ENCODE measurements around the gene TOE1.

TOE1 gene

DNA sequence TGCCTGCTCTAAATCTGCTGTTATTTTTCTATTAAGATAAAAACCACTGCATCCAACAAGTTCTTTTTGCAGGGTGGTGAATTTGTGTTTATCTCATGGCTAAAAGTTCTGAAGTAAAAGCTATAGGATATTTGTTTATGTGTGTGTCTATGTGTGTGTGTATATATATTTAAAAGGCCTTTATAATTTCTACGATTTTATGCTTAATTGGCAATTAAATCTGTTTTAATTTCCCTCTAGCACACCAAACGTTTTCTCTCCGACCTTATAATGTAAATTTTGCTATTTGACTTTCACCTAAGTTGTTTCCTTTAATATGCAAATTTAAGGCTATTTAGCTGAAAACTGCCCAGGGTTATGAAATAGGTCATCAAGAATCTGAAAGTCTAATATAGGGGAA lies 33.1 kb upstream of the TOE1 start:
- DNase-seq (ENCODE audit: low spot score): no peak
- Mint-ChIP-seq H3K4me3 (no peak overlapping the region), H3K9me3 (no peaks in the 10 kb centered on the region), H3K36me3 (ENCODE audit: low read depth) (no peaks in the 10 kb centered on the region), H3K27ac (peak overlapping the region; percentile 77), H3K4me1 (ENCODE audit: low read depth) (peaks cover 28% of the 10 kb centered on the region), H3K27me3 (ENCODE audit: low read depth) (no peaks in the 10 kb centered on the region)

DNA sequence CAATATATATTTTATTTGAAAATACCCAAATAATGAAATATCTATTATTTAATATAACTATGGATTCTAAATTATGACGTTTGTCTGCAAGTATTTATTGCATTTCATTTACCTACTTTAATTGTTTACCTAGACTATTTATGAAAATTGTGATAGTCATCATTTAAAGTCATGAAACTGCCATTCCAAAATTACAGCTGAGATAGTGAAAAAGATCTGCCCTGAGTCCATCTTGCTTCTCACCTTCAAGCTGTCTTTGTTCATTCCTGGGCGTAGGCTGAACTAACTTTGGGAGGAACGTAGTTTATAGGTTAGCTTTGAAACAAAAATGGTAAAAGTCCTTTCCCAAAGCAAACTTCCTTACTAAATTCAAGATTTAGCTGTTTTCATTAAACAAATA lies 25.7 kb upstream of the TOE1 start:
- H3K4me1 Mint-ChIP-seq (ENCODE audit: low read depth): no peaks in the 10 kb centered on the region
- H3K4me3 Mint-ChIP-seq: no peak overlapping the region
- DNase-seq (ENCODE audit: low spot score): no peak
- H3K9me3 Mint-ChIP-seq: no peaks in the 10 kb centered on the region
- no peaks in the 10 kb centered on the region for H3K36me3 Mint-ChIP-seq (ENCODE audit: low read depth)
- no peak overlapping the region for H3K27ac Mint-ChIP-seq
- no peaks in the 10 kb centered on the region for H3K27me3 Mint-ChIP-seq (ENCODE audit: low read depth)

DNA sequence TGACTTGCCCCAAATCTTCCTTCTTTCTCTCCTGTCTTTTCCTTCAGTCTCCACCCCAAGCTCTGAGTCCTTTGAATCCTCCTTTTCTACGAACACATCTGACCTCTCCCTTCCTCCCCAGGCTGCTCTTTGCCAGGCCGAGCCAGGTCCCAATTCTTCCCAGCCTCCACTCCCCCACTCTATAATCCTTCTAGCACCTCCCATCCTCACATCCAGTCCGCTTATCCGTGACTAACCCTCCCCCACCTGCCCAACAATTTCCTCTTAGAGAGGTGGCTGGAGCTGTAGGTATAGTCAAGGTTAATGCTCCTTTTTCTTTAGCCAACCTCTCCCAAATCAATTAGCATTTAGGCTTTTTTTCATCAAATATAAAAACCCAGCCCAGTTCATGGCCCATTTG lies 22.8 kb upstream of the TOE1 start:
- H3K4me3 Mint-ChIP-seq: no peak overlapping the region
- DNase-seq (ENCODE audit: low spot score): no peak

DNA sequence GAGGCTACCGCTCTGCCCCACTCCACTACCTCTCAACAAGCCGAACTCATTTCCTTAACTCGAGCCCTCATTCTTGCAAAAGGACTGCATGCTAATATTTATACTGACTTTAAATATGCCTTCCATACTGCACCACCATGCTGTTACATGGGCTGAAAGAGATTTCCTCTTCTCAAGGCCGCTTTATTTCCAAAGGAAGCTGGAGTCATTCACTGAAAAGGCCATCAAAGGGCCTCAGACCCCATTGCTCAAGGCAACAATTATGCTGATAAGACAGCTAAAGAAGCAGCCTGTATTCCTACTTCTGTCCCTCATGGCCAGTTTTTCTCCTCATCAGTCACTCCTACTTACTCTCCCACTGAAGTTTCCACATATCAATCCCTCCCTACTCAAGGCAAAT lies 20.2 kb upstream of the TOE1 start:
- no peaks in the 10 kb centered on the region for H3K27me3 Mint-ChIP-seq (ENCODE audit: low read depth)
- no peak overlapping the region for H3K4me3 Mint-ChIP-seq
- no peak for DNase-seq (ENCODE audit: low spot score)
- no peaks in the 10 kb centered on the region for H3K9me3 Mint-ChIP-seq
- no peak overlapping the region for H3K27ac Mint-ChIP-seq
- no peaks in the 10 kb centered on the region for H3K36me3 Mint-ChIP-seq (ENCODE audit: low read depth)
- H3K4me1 Mint-ChIP-seq (ENCODE audit: low read depth): no peaks in the 10 kb centered on the region

More for the DNA sequence above, 22.8 kb upstream of the TOE1 start:
- H3K4me1 Mint-ChIP-seq (ENCODE audit: low read depth): no peaks in the 10 kb centered on the region
- no peaks in the 10 kb centered on the region for H3K36me3 Mint-ChIP-seq (ENCODE audit: low read depth)
- no peak overlapping the region for H3K27ac Mint-ChIP-seq
- H3K9me3 Mint-ChIP-seq: no peaks in the 10 kb centered on the region
- H3K27me3 Mint-ChIP-seq (ENCODE audit: low read depth): no peaks in the 10 kb centered on the region

DNA sequence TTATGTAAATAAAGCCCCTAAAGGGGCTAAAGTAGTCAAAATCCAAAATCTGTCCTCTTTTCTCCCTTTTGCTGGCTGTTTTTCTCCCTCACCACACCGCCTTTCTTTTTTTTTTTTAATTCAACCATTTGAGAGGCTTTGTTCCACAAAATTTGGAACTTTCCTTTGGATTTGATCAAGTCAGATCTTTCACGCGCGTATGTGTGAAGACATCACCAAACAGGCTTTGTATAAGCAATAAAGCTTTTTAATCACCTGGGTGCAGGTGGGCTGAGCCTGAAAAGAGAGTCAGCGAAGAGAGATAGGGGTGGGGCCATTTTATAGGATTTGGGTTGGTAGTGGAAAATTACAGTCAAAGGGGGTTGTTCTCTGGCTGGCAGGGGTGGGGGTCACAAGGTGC lies 18.5 kb upstream of the TOE1 start:
- no peak overlapping the region for H3K4me3 Mint-ChIP-seq

DNA sequence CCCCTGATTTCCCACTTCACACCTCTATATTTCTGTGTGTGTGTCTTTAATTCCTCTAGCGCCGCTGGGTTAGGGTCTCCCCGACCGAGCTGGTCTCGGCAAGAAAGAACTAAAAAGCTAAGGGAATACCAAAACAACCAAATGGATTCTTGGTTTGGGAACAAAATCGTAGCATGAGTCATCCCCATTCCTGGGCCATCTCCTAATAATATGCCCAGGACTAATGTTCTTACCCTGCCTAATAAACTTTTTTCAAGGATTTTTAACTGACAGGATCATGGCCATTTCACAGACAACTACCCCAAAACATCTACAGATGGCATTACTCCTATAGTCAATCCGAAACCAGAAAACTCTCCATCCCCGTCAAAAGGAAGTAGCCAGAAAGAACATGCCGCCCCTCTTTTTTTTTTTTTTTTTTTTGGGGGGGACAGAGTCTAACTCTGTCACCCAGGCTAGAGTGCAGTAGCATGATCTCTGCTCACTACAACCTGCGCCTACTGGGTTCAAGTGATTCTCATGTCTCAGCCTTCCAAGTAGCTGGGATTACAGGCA lies 17.4 kb upstream of the TOE1 start:
- H3K36me3 Mint-ChIP-seq (ENCODE audit: low read depth): no peaks in the 10 kb centered on the region
- no peaks in the 10 kb centered on the region for H3K9me3 Mint-ChIP-seq
- H3K27ac Mint-ChIP-seq: no peak overlapping the region
- peaks cover 4% of the 10 kb centered on the region for H3K27me3 Mint-ChIP-seq (ENCODE audit: low read depth)
- H3K4me3 Mint-ChIP-seq: no peak overlapping the region
- no peaks in the 10 kb centered on the region for H3K4me1 Mint-ChIP-seq (ENCODE audit: low read depth)
- no peak for DNase-seq (ENCODE audit: low spot score)

More for the DNA sequence above, 18.5 kb upstream of the TOE1 start:
- Mint-ChIP-seq H3K27me3 (ENCODE audit: low read depth) (peaks cover 4% of the 10 kb centered on the region), H3K36me3 (ENCODE audit: low read depth) (no peaks in the 10 kb centered on the region), H3K9me3 (no peaks in the 10 kb centered on the region), H3K27ac (no peak overlapping the region), H3K4me1 (ENCODE audit: low read depth) (no peaks in the 10 kb centered on the region)
- no peak for DNase-seq (ENCODE audit: low spot score)

DNA sequence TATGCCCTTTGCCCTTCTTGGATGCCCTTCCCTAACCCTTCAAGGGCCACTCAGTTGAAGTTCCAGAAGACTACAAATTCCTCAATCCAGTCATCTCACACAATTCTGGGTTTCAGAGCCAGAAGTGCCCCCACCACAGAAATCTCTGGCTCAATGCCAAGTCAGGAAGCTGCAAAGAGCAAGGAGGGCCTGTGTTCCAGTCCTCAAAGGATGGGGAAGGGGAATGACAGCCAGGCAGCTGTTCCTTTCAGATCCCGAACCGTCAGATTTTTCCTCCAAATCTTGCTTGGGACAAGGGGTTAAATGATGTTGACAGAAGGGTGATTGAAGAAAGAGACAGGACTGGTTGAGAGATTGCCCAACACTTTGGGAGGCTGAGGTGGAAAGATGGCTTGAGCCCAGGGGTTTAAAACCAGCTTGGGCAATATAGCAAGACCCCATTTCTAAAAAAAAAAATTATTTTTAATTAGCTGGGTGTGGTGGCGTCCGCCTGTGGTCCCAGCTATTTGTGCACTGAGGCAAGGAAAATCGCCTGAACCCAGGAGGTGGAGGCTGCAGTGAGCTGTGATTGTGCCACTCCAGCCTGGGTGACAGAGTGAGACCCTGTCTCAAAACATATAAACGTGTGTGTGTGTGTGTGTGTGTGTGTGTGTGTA lies 14.0 kb upstream of the TOE1 start:
- peaks cover 4% of the 10 kb centered on the region for H3K27me3 Mint-ChIP-seq (ENCODE audit: low read depth)
- H3K36me3 Mint-ChIP-seq (ENCODE audit: low read depth): peaks cover 12% of the 10 kb centered on the region
- H3K4me3 Mint-ChIP-seq: peak overlapping the region; percentile 82
- no peak for DNase-seq (ENCODE audit: low spot score)
- H3K27ac Mint-ChIP-seq: peak overlapping the region; percentile 60
- H3K9me3 Mint-ChIP-seq: no peaks in the 10 kb centered on the region
- peaks cover 6% of the 10 kb centered on the region for H3K4me1 Mint-ChIP-seq (ENCODE audit: low read depth)

DNA sequence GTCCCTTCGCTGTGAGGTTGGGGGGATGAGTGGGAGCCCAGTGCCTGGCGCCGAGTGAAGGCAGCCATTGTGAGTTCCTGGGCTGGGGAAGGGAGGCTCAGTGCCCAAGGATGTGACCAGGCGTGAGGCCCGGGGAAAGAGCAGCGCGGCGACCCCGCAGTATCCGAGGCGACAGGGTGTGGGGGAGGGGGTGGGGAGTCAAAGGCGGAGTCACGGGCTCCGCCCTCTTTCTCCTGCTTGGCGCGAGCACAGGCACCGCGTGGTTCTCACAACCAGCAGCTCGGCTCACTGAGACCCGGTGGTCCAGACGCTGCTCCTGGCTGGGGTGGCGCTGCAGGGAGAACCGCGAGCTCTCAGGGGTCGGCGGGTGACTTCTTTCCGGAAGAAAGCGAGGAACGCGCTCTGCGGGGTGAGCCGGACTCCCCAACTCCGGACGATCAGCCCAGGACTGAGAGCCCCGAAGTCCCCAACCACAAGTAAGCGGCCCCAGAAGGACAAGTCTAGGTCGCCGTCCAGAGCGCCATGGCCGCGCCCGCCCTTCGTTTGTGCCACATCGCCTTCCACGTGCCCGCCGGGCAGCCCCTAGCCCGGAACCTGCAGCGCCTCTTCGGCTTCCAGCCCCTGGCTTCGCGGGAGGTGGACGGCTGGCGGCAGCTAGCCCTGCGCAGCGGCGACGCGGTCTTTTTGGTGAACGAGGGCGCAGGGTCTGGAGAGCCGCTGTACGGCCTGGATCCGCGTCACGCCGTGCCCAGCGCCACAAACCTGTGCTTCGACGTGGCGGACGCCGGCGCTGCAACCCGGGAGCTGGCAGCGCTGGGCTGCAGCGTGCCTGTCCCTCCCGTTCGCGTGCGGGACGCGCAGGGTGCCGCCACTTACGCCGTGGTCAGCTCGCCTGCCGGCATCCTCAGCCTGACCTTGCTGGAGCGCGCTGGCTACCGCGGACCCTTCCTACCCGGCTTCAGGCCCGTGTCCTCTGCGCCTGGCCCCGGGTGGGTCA lies 13.0 kb upstream of the TOE1 start, which contains the start of gene HPDL:
HPDL (plus strand) TSS at position 269 of the 997 bp plus-strand sequence; CDS start at position 523, 254 bp downstream.
- DNase-seq (ENCODE audit: low spot score): peak; percentile 59
- Mint-ChIP-seq H3K4me1 (ENCODE audit: low read depth) (peaks cover 6% of the 10 kb centered on the region), H3K27ac (peak within 1 kb of the TSS; percentile 60), H3K27me3 (ENCODE audit: low read depth) (peaks cover 4% of the 10 kb centered on the region), H3K9me3 (no peaks in the 10 kb centered on the region), H3K4me3 (peak within 1 kb of the TSS; percentile 82), H3K36me3 (ENCODE audit: low read depth) (peaks cover 12% of the 10 kb centered on the region)

DNA sequence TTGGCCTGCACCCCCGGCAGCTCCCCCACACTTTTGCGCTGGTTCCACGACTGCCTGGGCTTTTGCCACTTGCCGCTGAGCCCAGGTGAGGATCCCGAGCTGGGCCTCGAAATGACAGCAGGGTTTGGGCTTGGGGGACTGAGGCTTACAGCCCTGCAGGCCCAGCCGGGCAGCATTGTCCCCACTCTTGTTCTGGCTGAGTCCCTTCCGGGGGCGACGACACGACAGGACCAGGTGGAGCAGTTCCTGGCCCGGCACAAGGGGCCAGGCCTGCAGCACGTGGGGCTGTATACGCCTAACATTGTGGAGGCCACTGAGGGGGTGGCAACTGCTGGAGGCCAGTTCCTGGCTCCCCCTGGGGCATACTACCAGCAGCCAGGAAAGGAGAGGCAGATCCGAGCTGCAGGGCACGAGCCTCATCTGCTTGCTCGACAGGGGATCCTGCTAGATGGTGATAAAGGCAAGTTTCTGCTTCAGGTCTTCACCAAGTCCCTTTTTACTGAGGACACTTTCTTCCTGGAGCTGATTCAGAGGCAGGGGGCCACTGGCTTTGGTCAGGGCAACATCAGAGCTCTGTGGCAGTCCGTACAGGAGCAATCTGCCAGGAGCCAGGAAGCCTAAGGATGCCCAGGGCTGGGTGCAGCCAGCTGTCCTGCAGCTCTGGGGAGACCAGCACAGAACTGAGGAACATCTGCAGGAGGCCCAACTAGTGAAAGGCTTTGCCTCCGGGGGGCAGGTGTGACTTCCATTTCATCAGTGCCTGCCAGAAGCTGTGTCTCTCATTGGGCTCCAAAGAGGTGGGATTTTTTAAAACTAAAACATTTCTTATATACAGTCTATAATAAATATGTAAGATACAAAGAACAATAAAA lies 12.1 kb upstream of the TOE1 start:
- peak overlapping the region; percentile 55 for H3K27ac Mint-ChIP-seq
- peaks cover 4% of the 10 kb centered on the region for H3K27me3 Mint-ChIP-seq (ENCODE audit: low read depth)
- H3K9me3 Mint-ChIP-seq: no peaks in the 10 kb centered on the region
- H3K4me3 Mint-ChIP-seq: peak overlapping the region; percentile 77
- DNase-seq (ENCODE audit: low spot score): no peak
- peaks cover 6% of the 10 kb centered on the region for H3K4me1 Mint-ChIP-seq (ENCODE audit: low read depth)
- peaks cover 12% of the 10 kb centered on the region for H3K36me3 Mint-ChIP-seq (ENCODE audit: low read depth)

DNA sequence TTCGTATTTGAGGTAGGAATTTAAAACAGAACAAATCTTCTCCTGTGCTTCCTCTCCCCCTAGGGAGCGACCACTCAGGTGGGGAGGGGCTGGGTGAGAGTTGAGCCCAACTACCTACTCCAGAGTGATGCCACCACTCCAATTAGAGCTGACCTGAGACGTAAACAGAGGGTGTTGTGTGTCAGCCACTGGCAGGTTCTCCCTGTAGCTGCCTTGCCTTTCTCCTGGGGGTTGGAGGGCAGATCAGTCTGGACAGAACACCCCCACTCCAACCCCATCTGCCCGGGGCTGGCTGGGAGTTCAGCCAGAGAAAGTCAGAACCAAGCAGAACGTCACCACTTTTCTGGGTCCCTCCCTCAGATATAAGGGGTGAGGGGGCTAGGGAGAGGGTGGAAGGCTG lies 11.3 kb upstream of the TOE1 start:
- no peak for DNase-seq (ENCODE audit: low spot score)
- Mint-ChIP-seq H3K36me3 (ENCODE audit: low read depth) (peaks cover 16% of the 10 kb centered on the region), H3K4me1 (ENCODE audit: low read depth) (peaks cover 6% of the 10 kb centered on the region), H3K27ac (no peak overlapping the region), H3K9me3 (no peaks in the 10 kb centered on the region), H3K27me3 (ENCODE audit: low read depth) (peaks cover 4% of the 10 kb centered on the region), H3K4me3 (peak overlapping the region; percentile 55)

DNA sequence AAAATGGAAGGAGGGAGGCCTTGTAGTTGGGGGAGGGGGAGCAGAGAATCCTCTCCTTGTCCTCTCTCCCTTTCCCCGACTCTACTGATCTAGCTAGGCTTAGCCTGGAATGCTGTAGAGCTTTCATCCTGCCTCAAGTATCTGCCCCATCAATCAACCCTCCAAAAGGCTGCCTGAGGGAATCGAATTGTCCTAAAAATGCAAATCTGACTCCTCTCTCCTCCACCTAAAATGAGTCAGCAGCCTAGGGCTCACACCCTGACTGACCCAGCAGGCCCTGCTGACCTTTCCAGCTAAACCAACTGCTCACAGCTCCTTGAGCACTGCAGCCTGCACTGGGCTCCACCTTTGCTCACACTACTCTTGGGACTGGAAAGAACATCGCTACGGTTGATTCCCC lies 10.5 kb upstream of the TOE1 start:
- Mint-ChIP-seq H3K4me1 (ENCODE audit: low read depth) (peaks cover 9% of the 10 kb centered on the region), H3K36me3 (ENCODE audit: low read depth) (peaks cover 19% of the 10 kb centered on the region), H3K27ac (peak overlapping the region; percentile 21), H3K27me3 (ENCODE audit: low read depth) (peaks cover 4% of the 10 kb centered on the region), H3K9me3 (no peaks in the 10 kb centered on the region), H3K4me3 (peak overlapping the region; percentile 29)
- DNase-seq (ENCODE audit: low spot score): no peak

DNA sequence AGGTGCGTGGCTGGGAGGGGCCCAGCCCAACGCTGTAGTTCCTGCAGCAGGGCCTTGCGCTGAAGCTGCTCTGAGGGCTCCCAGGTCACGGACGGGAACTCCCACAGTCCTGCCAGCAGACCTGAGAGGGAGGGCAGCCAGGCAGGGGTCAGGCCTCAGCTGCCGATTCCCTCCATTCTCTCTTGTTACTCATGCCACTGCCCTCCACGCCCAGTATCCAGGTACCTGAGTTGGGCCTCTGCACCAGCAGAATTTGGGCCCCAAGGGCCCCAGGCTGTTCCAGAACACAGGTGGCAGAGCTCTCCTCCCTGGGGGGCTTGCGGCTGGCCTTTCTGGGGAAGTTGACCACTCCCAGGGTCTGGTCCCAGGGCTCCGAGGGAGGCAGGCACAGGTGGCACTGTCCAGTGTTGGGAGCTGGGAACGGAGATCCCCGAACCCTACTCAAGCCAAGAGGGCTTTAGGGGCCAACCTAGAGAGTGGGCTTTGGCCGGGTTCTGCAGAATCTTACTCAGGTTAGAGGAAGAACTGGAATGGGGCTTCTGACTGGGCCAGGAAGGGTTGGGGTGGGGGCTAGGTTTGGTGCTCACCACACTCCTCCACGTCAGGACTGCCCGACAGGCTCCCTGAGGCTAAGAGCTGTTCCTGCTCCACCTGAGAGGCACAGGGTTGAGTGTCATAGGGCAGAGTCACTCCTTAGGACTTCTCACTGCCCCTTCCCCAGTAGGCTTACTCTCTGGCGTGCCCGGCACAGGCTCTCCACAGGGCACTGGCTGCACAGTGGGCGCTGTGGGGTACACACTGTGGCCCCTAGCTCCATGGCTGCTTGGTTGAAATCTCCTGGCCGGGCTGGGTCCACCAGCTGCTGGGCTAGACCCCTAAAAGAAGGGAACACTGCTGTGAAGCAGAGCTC lies 8.3 kb upstream of the TOE1 start:
- no peak for DNase-seq (ENCODE audit: low spot score)
- H3K36me3 Mint-ChIP-seq (ENCODE audit: low read depth): peaks cover 21% of the 10 kb centered on the region

More for the DNA sequence above, 8.3 kb upstream of the TOE1 start:
- Mint-ChIP-seq H3K4me3 (no peak overlapping the region), H3K4me1 (ENCODE audit: low read depth) (peaks cover 18% of the 10 kb centered on the region), H3K27ac (no peak overlapping the region), H3K9me3 (no peaks in the 10 kb centered on the region), H3K27me3 (ENCODE audit: low read depth) (no peaks in the 10 kb centered on the region)
